Ramos (cell line): Measurements from ENCODE around the gene SLC22A5.

Experiments used
- in situ Hi-C: fragments of 300-500 bp; cut with MboI; formaldehyde crosslinking; loops from one replicate; pipeline ENCODE4 v1.14.3; 2022; ENCODE audit warnings: low sequenced_read_pairs; ENCODE audit not compliant: unreplicated experiment

SLC22A5 gene

DNA sequence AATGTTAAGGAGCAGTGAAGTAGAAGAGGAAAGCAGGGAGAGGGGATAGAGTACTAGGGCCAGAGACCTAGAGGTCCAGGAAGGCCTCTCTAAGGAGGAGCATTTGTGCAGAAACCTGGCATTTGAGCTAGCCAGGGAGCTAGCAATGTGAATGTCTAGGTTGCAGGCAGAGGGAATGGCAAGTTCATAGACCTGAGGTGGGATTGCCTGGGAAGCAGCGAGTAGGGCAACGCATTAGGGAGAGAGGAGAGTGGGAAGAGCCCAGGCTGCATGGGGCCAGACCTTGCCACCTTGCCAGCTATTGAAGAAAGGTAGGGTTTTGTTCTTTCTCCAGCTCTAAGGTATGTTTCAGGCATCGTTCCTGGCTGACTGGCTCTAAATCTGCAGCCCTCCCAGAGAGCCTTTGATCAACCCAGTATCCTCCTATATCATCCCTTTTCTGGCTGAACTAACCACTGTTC lies 54.0 kb downstream of the SLC22A5 start:
- in situ Hi-C loops: no loop called here

DNA sequence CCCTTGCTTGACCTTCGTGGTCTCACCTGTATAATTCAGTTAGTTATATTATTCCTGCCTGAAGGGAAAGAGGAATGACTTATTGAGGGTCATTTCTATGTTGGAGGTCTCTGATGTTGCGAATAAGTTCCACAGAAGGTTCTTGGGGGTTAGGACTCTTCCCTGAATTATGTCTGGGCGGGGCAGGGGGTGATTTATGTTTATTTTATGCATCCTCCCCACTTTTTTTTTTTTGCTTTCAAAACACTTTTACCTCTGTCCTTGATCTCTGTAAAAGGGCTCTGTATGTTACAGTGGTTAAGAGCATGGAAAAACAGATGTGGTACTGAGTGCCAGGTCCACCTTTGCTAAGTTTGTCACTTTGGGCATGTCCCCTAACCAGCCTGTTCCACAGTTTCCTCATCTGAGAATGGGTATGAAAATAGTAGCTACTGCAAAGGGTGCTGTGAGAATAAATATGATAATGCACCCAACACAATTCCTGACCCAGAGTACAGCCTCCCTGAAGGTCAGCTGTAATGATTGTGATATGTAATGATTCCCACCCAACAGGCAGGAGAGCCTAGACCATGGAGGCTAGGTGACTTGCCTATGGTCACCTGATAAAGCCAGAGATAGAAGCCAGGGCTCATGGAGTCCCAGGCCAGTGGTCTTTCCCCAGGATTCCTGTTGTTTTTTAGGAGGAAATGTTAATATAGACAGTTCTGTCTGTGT lies 54.8 kb downstream of the SLC22A5 start:
- in situ Hi-C loops: no loop called here

DNA sequence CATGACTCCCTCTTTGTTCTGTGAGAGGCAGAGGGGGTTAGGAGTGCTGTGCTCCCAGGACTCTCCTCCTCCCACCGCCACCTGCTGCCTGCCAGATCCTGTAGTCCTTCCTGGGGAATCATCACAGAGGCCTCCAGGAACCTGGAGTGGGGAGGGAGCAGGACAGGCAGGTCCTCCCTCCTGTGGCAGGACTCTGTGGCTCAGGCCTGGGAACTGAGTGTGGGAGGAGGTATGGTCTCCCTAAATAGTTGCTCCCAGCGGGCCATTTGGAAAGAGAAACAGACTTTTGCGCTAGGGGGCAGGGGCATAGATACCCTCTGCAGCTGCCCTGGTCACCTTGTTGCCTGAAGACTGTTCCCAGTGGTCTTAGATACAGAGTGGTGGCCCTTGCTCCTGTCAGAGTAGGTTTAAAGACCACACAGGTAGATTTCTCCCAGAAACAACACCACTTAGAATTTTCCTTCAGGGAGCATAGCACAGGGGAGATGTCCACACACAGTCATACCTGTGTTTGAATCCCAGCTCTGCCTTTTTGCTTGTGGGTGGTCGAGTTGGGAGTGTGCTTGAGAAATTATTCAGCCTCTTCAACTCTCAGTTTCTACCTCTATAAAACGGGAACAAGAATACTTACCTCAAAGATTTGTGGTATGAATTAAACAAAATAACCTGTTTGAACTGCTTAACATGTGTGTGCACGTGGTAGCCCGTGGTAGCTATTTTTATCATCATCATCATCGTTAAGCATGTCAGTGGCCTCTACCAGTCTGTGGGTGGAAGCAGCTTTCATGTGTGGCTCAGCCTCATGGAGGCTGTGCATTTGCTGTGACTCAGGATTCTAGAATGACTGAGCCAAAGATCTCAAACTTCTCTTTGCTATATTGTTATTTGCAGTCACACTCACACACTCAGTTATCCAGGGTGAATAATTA lies 55.8 kb downstream of the SLC22A5 start:
- in situ Hi-C loops: no loop called here

DNA sequence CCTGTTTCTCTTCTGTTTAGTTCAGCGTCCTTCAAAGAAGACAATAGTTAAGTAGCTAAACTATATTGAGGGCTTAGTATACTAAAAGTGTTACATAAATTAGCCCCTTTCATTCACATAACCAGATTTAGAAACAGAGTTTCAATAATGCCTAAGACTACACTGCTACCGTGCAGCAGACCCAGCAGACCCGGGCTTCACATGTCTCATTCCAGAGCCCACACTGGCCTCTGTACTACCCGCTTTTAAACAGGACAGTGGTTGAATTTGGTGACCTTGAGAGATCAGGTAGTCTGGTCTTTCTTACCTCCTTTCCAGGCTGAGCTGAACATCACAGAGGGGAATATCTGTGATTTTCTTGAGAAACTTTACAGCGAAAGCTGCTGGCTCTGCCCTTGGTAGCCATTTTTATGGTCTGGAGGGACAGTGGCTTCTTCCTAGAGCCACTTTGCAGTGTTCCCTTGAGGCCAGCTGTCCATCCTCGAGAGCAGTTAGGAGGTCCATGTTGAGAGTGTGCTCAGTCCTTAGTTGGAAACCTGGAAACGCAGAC lies 56.5 kb downstream of the SLC22A5 start:
- in situ Hi-C loops: no loop called here

DNA sequence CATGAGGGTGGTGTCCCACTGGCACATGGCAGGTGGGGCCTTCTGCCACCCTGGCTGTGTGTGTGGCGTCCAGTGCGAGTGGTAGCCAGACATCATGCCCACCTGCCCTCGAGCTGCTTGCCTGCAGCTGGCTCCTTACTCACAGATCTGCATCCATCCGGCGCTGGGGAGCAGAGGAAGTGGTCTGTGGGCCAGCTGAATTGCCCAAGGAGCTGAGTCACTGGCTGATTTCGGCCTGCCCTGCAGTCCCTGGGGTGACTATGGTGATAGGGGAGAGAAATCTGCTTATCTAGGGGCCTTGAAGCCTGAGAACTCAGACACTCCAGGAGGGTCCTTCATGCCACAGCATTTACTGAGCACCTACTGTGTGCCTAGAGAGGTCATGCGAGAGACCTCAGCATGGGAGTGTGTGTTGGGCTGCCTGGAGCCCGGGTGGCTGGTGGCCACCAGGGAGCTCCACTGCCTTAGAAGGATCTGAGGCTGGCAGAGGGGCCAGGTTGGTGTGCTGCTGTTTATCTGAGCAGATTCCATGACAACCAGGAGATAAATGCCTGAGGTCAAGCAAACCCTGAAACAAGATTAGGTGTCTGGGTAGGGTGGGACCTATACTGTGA lies 57.1 kb downstream of the SLC22A5 start:
- in situ Hi-C loops: no loop called here

DNA sequence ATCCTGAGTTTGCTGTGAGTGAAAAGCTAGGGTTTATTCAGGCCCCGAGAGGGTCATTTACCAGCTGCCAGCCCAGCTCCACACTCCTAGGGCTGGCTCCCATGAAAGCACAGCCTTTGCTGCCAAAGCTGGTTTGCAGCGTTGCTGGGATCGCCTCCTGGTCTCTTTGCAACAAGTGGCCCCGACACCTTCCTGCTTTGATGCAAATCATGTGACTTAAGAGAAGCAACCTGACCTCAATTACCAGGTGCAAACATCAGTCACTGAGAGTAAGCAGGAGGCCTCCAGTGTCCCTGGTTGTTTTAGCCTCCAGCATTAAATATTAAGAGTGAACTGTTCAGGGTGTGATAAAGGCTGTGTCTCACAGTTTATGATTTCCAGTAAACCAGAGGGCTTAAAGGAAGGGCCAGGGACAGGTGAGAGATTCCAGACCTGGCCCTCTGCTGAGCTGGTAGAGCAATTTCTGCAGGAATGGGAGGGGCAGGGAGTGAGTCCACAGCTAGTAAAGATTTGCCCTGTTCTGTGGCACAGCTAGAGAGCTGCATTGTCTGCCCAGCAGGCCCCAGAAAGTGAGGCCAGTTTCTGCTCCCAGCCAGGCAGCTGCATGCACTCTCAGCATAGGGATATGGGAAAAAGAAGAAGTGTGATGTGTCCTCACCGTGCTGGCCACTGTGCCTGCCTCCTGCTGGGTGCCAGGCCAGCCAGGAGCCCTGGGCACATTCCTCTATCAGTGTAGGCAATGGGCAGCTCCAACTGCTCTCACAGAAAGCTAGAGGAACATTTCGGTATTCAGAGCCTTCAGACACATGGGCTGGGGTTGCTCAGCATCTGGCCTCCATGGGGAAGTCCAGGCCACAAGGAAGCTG lies 58.0 kb downstream of the SLC22A5 start:
- in situ Hi-C loops: no loop called here

DNA sequence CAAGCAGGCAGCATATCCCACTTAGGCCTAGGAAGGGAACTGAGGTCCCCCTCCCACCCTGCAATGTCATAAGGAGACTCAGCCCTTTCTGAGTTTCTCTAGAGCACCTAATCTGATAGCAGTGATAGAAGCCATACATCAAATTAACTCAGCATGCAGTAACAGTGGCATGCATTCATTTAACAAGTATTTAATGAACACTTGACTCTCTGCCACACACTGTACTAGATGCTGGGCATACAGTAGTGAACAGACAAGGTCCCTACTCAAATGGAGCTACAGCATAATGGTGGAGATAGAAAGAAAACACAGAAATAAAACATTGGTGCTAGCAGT lies 58.6 kb downstream of the SLC22A5 start:
- in situ Hi-C loops: no loop called here

DNA sequence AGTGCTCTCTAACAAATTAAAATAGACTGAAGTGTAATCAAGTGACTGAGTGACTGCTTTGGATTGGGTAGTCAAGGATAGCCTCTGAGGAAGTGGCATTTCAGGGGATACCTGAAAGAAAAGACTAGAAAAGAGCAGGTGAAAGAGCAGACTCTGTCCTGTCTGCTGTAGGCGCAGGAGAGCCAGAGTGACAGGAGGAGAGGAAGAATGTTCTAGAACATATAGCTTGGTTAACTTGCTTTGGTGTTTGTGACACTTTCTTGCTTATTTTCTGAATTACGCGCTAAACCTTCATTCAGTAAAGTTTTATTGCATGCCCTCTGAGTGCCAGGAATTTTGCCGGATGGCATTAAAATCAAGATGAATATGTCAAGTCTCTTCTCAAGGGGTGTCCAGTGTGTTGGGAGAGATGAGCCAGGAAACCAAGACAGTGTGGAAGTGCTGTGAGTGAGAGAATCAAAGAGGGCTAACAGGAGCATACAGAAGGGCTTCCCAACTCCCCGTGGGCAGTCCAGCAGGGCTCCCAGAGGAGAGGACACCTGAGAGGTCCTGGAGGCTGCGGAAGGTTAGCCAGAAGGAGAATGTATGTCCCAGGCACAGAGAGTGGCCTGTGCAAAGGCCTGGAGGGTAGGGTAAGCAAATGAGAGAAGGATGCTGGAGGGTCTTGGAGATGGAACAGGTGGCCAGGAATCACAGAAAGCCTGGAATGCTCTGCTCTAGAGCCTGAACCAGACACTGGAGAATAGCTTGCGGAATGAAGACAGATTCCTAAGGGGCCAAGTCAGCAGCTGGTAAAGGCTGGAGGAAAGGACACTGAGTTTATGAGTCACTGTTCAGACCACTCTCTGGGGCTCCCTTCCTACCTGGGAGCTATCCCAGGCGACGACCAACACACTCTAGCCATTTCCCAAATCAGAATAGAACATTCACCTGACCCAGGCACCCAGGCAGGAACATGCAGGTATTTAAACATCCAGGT lies 59.3 kb downstream of the SLC22A5 start:
- in situ Hi-C loops: no loop called here

DNA sequence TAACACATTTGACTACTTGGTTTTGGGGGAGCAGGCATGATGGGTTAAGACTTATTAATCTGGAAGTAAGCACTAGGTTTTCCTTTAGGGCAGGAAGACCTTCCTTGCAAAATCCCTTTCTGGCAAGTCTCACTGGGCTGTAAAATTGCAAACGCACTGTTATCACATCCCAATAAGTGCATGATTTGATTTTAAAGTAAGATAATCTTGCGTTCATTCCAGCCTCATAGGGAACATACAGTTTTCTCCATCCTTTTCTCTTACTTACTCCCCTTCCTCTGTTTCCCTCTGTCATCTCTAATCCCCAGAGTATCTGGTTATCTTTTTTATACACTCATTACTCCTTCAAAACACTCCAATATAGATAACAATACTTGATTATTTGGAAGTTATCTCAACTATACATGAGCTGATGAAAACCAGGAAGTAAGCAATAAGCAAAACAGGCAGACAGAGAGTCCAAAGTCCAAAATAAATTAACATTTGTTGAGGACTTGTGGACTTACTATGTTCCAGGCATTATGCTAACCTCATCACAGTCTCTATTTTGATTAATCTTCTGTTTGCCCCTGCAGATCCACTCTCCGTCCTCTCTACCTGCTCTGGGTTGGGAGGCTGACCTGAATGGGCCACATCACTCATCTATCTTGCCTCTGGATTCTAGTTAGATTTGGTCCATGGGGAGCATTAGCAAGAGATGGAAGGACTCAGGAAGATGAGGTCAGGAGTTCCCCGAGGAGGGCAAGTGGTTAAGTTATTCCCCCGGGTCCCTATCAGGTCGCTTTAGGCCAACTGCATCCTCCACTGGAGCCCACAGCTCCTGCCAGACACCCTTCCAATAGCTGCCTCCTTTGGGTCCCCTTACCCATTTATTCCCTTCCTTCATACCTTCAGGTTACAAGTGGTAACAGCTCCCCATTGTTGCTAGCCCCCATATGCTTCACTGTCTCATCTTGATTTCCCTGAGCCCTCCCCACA lies 60.2 kb downstream of the SLC22A5 start:
- in situ Hi-C loops: no loop called here

DNA sequence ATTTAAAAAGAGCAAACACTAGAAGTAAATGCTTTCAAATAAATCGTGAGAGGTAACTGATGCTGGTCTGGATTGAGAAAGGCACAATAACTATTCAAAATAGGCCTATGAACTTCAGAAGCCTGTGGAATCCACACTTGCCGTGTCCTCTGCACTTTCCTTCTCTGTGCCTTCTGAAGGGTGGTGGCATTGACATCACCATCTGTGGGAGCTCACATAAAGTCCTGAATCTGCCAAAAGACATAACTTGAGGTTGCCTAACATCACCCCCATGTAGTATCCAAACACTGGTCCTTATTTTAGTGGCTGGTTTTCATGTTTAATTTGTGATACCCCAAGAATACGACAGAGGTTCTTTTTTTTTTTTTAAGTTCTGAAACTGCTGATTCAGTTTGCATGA lies 61.2 kb downstream of the SLC22A5 start:
- in situ Hi-C loops: no loop called here

DNA sequence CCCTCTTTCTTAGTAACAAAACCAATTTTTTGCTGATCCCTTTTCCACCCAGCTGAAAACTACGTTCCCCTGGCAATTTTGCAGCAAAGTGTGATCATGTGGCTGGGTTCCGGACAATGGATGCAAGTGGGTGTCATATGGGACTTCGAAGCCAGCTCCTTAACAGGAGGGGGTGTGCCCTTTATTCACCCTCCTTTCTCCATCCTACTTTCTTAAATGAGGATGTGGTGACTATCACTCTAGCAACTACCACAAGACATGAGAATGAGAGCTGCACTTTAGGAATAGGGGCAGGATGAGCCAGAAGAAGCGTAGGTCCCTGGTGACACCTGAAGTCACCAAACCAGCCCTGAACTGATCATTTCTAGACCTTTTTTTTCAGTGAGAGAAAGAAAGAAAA lies 62.1 kb downstream of the SLC22A5 start:
- in situ Hi-C loops: no loop called here

DNA sequence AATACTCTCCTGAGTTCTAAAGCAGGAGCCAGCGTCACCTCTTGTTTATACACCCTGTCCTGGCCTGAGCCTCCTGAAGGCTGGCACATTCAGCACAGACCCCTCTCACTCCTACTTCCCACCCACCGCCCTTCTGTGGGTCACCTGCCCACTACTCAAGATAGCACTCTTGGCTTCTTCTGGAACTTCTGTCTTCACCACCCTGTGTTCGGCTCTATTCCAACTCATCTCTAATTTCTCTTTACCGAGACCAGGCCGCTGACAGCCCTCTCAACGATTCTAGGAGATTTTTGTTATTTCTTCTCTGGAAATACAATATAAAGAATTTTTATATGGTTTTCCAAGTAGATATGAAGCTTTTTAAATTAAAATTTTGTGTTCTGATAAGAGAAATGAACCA lies 63.6 kb downstream of the SLC22A5 start:
- in situ Hi-C loops: no loop called here

DNA sequence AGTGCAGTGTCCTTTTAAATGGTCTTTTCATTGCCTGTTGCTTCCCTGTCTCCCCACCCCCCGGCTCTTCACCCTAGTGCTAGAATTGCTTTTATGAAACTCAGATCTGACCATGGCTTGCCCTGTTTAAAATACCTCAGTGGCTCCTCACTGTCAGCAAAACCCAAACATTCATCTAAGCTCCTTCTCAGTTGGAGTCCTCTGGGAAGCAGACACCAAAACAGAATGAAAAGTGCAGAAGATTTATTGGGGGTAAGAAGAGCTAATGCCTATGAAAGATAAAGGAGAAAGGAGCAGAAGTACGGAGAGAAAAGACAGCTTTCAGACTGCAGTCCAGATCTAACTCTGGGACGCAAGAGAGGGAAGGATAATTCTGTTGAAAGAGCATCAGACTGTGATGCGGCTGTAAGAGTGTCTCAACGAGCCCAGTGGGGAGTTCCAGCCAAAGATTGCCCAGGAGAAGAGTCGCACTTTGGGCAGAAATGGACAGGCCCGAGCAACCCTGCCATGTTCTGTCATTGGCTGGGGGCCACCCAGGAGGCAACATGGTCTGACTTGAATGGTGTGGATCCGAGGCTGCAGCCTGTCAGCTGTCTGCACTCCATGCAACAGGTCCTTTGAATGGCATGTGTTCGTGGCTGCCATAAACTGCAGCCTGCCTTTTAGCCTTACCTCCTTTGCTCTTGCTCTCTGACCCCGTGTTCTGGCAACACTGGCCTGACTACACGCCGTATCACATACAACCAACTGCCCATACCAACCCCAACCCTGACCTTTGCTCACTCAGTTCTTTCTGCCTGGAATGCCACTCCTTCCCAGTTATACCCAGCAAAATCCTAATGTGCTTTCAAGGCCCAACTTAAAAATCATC lies 65.1 kb downstream of the SLC22A5 start:
- in situ Hi-C loops: no loop called here

DNA sequence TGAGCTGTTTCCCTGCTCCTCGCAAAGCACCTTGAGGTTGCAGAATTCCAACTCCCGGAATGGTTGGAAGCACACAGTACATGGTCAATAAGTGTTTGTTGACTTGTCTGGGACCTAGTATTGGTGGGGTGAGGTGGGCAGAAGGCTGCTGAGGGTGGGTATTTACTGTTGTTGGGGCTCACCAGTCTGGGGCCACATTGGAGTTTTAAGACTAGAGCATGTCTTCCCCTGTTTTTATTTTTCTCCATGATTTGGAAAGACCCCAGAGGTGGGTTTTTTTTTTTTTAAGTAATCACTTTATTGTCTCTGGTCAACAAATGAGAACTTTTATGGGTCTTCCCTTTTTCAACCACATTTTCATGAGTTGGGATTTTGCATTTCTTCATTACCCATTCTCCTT lies 65.9 kb downstream of the SLC22A5 start:
- in situ Hi-C loops: no loop called here

DNA sequence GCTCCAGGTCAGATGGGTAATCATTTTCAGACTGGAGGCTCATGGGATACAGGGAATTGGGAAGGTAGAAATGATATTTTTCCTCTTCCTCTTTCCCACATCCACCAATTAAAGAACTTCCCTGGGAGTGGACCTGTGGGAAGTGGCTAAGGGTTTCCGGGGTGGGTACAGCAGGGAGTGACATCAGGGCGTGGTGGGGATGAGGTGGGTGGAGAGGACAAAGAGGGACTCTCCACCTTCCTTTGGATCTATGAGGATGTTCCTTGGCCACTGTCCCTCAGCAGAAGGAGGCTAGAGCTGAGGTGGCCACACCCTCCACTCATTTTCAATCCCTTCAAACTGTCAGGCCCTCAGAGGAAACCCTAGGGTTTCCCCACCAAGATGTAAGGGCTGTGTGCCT lies 66.4 kb downstream of the SLC22A5 start:
- in situ Hi-C loops: no loop called here

DNA sequence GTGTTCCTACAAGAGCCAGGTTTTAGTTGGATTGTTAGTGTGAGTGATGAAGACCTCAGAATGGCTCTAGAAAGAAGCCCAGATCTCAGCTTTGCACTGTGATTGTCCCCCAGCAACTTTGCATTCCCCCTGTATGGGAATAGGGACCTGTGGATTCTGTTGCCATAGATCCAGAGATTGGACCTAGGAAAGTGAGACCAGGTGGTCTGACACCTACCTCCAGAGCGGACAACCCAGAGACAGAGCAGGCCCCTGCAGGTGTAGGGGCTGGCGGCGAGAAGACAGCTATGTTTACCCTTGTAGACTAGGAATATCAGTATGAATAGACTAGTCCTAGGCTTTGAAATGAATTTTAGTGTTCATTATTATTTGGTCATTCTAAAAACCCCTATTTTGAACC lies 67.4 kb downstream of the SLC22A5 start:
- in situ Hi-C loops: no loop called here
